WTC11 (cell line): ENCODE results near the gene PREX1. TPM values are rescaled to one million over a fixed set of nuclear protein-coding genes. Genes with fewer than 3 reads are reported as not detected.

Source experiments
- ATAC-seq: fragments of 200-7000 bp; cut with Tn5 transposase; 2 replicates; pipeline ENCODE4 v1.10.0; 2021; ENCODE audit warnings: mild to moderate bottlenecking, moderate library complexity
- CTCF ChIA-PET: fragments of 300-600 bp; sonication (Branson Sonifier 250); formaldehyde crosslinking; loops from one replicate; lab custom pipeline; 2021; ENCODE audit warnings: antibody characterized with exemption; lab: Charles Lee
- POLR2A ChIA-PET: fragments of 350-600 bp; sonication (Branson Sonifier 250); formaldehyde crosslinking; loops from one replicate; lab custom pipeline; 2021; ENCODE audit warnings: antibody characterized with exemption; lab: Charles Lee
- DNase-seq: peaks from one replicate; pipeline ENCODE4 v3.0.0; 2021; ENCODE audit warnings: low spot score
- H3K27ac Mint-ChIP-seq: 2 replicates; pipeline ENCODE4 v1.8.0; 2021; ENCODE audit warnings: mixed read lengths
- H3K27me3 Mint-ChIP-seq: 2 replicates; pipeline ENCODE4 v1.8.0; 2021; ENCODE audit warnings: low read depth, mild to moderate bottlenecking, moderate library complexity, mixed read lengths
- H3K36me3 Mint-ChIP-seq: 2 replicates; pipeline ENCODE4 v1.8.0; 2021; ENCODE audit warnings: mixed read lengths
- H3K4me1 Mint-ChIP-seq: 2 replicates; pipeline ENCODE4 v1.8.0; 2022; ENCODE audit warnings: mixed read lengths
- H3K4me3 Mint-ChIP-seq: 2 replicates; pipeline ENCODE4 v1.8.0; 2021; ENCODE audit warnings: mild to moderate bottlenecking, moderate library complexity, mixed read lengths
- H3K9me3 Mint-ChIP-seq: 2 replicates; pipeline ENCODE4 v1.8.0; 2021; ENCODE audit warnings: mixed read lengths
- ARID4B ChIP-seq: sonication (generic); formaldehyde crosslinking; IDR thresholded peaks from 2 replicates; pipeline ENCODE4 v1.8.0; 2023; ENCODE audit warnings: missing genetic modification reagents, mild to moderate bottlenecking, borderline replicate concordance
- CREB1 ChIP-seq: sonication (generic); formaldehyde crosslinking; IDR thresholded peaks from 2 replicates; pipeline ENCODE4 v1.8.0; 2023; ENCODE audit warnings: mild to moderate bottlenecking, missing genetic modification reagents
- CTCF ChIP-seq: fragments of 200-600 bp; IDR thresholded peaks from 2 replicates; pipeline ENCODE4 v1.8.0; 2022; ENCODE audit warnings: antibody characterized with exemption
- EMX1 ChIP-seq: fragments of 250-450 bp; sonication (Bioruptor Pico); IDR thresholded peaks from 2 replicates; pipeline ENCODE4 v1.8.0; 2021; ENCODE audit warnings: mild to moderate bottlenecking
- FOXK1 ChIP-seq: sonication (generic); formaldehyde crosslinking; IDR thresholded peaks from 2 replicates; pipeline ENCODE4 v1.8.0; 2022; ENCODE audit warnings: mild to moderate bottlenecking, moderate library complexity, missing genetic modification reagents
- GABPB1 ChIP-seq: sonication (generic); formaldehyde crosslinking; IDR thresholded peaks from 2 replicates; pipeline ENCODE4 v1.8.1; 2023; ENCODE audit warnings: mild to moderate bottlenecking, missing genetic modification reagents
- KAT7 ChIP-seq: sonication (generic); formaldehyde crosslinking; IDR thresholded peaks from 2 replicates; pipeline ENCODE4 v1.8.1; 2023; ENCODE audit warnings: missing genetic modification reagents, mild to moderate bottlenecking, borderline replicate concordance
- MLX ChIP-seq: sonication (generic); formaldehyde crosslinking; IDR thresholded peaks from 2 replicates; pipeline ENCODE4 v1.8.1; 2023; ENCODE audit warnings: mild to moderate bottlenecking, missing genetic modification reagents, moderate library complexity
- RORB ChIP-seq: fragments of 250-450 bp; sonication (Bioruptor Pico); IDR thresholded peaks from 2 replicates; pipeline ENCODE4 v1.9.0; 2021; ENCODE audit warnings: mild to moderate bottlenecking
- ZNF263 ChIP-seq: sonication (generic); formaldehyde crosslinking; IDR thresholded peaks from 2 replicates; pipeline ENCODE4 v1.8.1; 2022; ENCODE audit warnings: low read depth, mild to moderate bottlenecking, moderate library complexity, missing genetic modification reagents
- ZNF416 ChIP-seq: fragments of 250-450 bp; sonication (Bioruptor Pico); IDR thresholded peaks from 2 replicates; pipeline ENCODE4 v1.9.0; 2021; ENCODE audit warnings: mild to moderate bottlenecking, inconsistent platforms
- total RNA-seq: library from RNA; stranded (reverse); gene quantifications from 3 replicates; pipeline ENCODE4 v1.2.3, GENCODE V29; 2021
- TF ChIP-seq, protein P1 (sequence below): sonication (generic); formaldehyde crosslinking; IDR thresholded peaks from 2 replicates; pipeline ENCODE4 v1.8.1; 2022; ENCODE audit warnings: low read depth, missing genetic modification reagents, borderline replicate concordance
- TF ChIP-seq, protein P2 (sequence below): fragments of 250-450 bp; sonication (Bioruptor Pico); conservative IDR thresholded peaks from 2 replicates; pipeline ENCODE4 v1.9.0; 2021; ENCODE audit warnings: mild to moderate bottlenecking
- TF ChIP-seq, protein P3 (sequence below): sonication (generic); formaldehyde crosslinking; conservative IDR thresholded peaks from 2 replicates; pipeline ENCODE4 v1.8.1; 2023; ENCODE audit warnings: mild to moderate bottlenecking, low read depth, missing genetic modification reagents, moderate library complexity

Gene PREX1
- total RNA-seq, 1 experiment from 2014 or later: 17.3 TPM

- TF ChIP-seq, protein P1, sequence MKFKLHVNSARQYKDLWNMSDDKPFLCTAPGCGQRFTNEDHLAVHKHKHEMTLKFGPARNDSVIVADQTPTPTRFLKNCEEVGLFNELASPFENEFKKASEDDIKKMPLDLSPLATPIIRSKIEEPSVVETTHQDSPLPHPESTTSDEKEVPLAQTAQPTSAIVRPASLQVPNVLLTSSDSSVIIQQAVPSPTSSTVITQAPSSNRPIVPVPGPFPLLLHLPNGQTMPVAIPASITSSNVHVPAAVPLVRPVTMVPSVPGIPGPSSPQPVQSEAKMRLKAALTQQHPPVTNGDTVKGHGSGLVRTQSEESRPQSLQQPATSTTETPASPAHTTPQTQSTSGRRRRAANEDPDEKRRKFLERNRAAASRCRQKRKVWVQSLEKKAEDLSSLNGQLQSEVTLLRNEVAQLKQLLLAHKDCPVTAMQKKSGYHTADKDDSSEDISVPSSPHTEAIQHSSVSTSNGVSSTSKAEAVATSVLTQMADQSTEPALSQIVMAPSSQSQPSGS (CRISPR knock-in tag): no peak
- TF ChIP-seq EMX1 (CRISPR knock-in tag) (no peak), ARID4B (no peak), ZNF263 (CRISPR knock-in tag) (no peak)
- TF ChIP-seq, protein P2, sequence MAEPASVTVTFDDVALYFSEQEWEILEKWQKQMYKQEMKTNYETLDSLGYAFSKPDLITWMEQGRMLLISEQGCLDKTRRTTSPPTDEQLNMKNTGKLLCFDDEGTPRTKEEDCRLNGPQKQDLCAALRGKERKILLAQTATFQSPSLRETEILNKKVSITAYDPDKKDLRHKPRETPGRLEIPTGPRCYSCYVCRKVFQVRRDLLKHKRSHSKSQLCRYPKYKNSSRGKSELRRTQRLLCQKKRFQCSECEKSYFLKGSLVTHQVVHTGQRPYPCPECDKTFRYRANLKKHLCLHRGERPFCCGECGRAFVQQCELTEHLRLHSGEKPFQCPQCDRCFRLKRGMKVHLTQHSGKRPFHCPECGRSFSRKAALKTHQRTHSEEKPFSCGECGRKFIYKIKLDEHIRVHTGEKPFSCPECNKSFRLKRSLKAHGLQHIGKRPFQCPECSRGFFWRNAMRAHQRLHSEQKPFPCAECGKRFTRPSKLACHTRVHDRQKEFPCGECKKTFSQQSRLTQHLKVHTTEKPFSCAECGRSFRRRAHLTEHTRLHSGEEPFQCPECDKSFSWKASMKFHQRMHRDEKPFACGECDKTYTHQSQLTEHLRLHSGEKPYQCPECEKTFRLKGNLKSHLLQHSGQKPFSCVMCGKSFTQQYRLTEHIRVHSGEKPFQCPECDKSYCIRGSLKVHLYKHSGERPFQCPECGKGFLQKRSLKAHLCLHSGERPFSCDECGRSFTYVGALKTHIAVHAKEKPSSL (CRISPR knock-in tag): no peak
Observed at GRCh38 chr20:48585061-48585870, 242.5 kb downstream of the PREX1 start (continued).

DNA sequence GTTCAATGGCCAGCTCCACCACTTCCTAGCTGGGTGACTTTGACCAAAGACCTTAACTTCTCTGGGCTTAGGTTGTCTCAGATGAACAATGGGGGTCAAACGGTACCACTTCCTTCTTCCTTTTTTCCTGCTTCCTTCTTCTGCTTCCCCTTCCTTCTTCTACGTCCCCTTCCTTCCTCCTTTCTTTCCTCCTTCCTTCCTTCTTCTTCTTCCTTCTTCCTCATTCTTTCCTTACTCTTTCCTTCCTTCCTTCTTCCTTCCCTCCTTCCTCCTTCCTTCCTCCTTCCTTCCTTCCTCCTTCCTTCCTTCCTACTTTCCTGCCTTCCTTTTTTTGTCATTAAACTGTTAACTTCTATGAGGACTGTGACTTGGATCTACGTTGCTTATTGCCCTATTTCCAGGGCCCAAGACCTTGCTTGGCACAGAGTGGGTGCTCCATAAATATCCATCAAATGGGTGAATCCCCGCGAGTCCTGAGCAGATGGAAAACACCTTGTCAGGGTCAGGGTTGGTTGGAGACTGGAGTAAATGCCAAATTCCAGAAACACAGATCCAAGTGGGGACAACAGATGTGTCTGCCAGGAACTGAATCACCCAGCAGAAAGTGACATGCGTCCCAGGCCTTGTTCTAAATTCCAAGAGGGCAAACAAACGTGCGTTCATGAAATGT, 243.3 kb downstream of the PREX1 start:
- DNase-seq: no peak
- no peak for TF ChIP-seq MLX
- TF ChIP-seq GABPB1 (CRISPR knock-in tag): 0 out of 2 replicates have a peak, but pooled peaks have one; percentile 21
- ATAC-seq: no peak
- peaks cover 10% of the 10 kb centered on the region for H3K9me3 Mint-ChIP-seq
- ChIA-PET CTCF (no interaction called here), POLR2A (no interaction called here)
- peaks cover 3% of the 10 kb centered on the region for H3K27me3 Mint-ChIP-seq
- peaks cover 6% of the 10 kb centered on the region; the same call in 1 of the 2 replicates for H3K36me3 Mint-ChIP-seq
- no peak overlapping the region for H3K27ac Mint-ChIP-seq
- H3K4me1 Mint-ChIP-seq: peaks cover 8% of the 10 kb centered on the region
- H3K4me3 Mint-ChIP-seq: no peak overlapping the region

- peaks cover 6% of the 10 kb centered on the region; the same call in 1 of the 2 replicates for H3K36me3 Mint-ChIP-seq
- ATAC-seq (no peak), DNase-seq (no peak)
- CTCF ChIA-PET: no interaction called here
- peaks cover 13% of the 10 kb centered on the region for H3K9me3 Mint-ChIP-seq
- no peak overlapping the region for H3K27ac Mint-ChIP-seq
- peaks cover 3% of the 10 kb centered on the region for H3K27me3 Mint-ChIP-seq
- TF ChIP-seq CTCF (no peak), CREB1 (CRISPR knock-in tag) (no peak), FOXK1 (CRISPR knock-in tag) (no peak), ZNF416 (no peak), RORB (no peak), KAT7 (CRISPR knock-in tag) (no peak)
- TF ChIP-seq, protein P3, sequence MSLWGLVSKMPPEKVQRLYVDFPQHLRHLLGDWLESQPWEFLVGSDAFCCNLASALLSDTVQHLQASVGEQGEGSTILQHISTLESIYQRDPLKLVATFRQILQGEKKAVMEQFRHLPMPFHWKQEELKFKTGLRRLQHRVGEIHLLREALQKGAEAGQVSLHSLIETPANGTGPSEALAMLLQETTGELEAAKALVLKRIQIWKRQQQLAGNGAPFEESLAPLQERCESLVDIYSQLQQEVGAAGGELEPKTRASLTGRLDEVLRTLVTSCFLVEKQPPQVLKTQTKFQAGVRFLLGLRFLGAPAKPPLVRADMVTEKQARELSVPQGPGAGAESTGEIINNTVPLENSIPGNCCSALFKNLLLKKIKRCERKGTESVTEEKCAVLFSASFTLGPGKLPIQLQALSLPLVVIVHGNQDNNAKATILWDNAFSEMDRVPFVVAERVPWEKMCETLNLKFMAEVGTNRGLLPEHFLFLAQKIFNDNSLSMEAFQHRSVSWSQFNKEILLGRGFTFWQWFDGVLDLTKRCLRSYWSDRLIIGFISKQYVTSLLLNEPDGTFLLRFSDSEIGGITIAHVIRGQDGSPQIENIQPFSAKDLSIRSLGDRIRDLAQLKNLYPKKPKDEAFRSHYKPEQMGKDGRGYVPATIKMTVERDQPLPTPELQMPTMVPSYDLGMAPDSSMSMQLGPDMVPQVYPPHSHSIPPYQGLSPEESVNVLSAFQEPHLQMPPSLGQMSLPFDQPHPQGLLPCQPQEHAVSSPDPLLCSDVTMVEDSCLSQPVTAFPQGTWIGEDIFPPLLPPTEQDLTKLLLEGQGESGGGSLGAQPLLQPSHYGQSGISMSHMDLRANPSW (CRISPR knock-in tag): no peak
- no peak overlapping the region for H3K4me3 Mint-ChIP-seq
- POLR2A ChIA-PET: no interaction called here
- peaks cover 8% of the 10 kb centered on the region for H3K4me1 Mint-ChIP-seq
Observed at GRCh38 chr20:48583801-48584200, 244.0 kb downstream of the PREX1 start.
